H9 (cell line): ENCODE measurements around the gene KCTD6. TPM values are rescaled to one million over a fixed set of nuclear protein-coding genes. Genes with fewer than 3 reads are reported as not detected.

Source experiments
- DNase-seq: peaks from one replicate; pipeline ENCODE4 v3.0.0-alpha.2; 2017
- H2AFZ ChIP-seq: one replicate; pipeline ENCODE4 v1.6.1; 2013; ENCODE audit warnings: mild to moderate bottlenecking, low read length, control low read depth, moderate library complexity
- H2AK5ac ChIP-seq: 2 replicates; pipeline ENCODE4 v1.6.1; 2013; ENCODE audit warnings: low read length, control low read depth, mixed read lengths; ENCODE audit not compliant: insufficient read length
- H2BK120ac ChIP-seq: one replicate; pipeline ENCODE4 v1.6.1; 2013; ENCODE audit warnings: low read depth, mild to moderate bottlenecking, low read length, control low read depth, inconsistent platforms; ENCODE audit not compliant: poor library complexity, severe bottlenecking
- H2BK12ac ChIP-seq: 2 replicates; pipeline ENCODE4 v1.6.1; 2013; ENCODE audit warnings: low read length, control low read depth, mixed read lengths, low read depth; ENCODE audit not compliant: insufficient read length
- H2BK15ac ChIP-seq: 2 replicates; pipeline ENCODE4 v1.6.1; 2013; ENCODE audit warnings: low read depth, low read length, control low read depth
- H2BK20ac ChIP-seq: one replicate; pipeline ENCODE4 v1.6.1; 2013; ENCODE audit warnings: low read depth, mild to moderate bottlenecking, low read length, control low read depth, inconsistent platforms; ENCODE audit not compliant: poor library complexity, severe bottlenecking
- H2BK5ac ChIP-seq: 2 replicates; pipeline ENCODE4 v1.6.1; 2013; ENCODE audit warnings: low read length, control low read depth, mixed read lengths; ENCODE audit not compliant: insufficient read length
- H3K14ac ChIP-seq: 2 replicates; pipeline ENCODE4 v1.6.1; 2013; ENCODE audit warnings: low read length, control low read depth; ENCODE audit not compliant: insufficient read depth
- H3K18ac ChIP-seq: 2 replicates; pipeline ENCODE4 v1.6.1; 2013; ENCODE audit warnings: low read depth, mild to moderate bottlenecking, mixed read lengths, low read length, control low read depth; ENCODE audit not compliant: insufficient read length
- H3K23ac ChIP-seq: 2 replicates; pipeline ENCODE4 v1.6.1; 2013; ENCODE audit warnings: low read length, control low read depth, mixed read lengths, low read depth; ENCODE audit not compliant: insufficient read length
- H3K23me2 ChIP-seq: 2 replicates; pipeline ENCODE4 v1.6.1; 2013; ENCODE audit warnings: low read depth, mild to moderate bottlenecking, mixed read lengths, low read length, control low read depth; ENCODE audit not compliant: insufficient read length, poor library complexity, severe bottlenecking
- H3K27ac ChIP-seq: 2 replicates; pipeline ENCODE4 v1.5.1; 2013; ENCODE audit warnings: low read length, control low read depth, mixed read lengths, low read depth; ENCODE audit not compliant: insufficient read length
- H3K27me3 ChIP-seq: 2 replicates; pipeline ENCODE4 v1.6.1; 2013; ENCODE audit warnings: low read length, control low read depth, inconsistent platforms; ENCODE audit not compliant: insufficient read depth
- H3K4ac ChIP-seq: 2 replicates; pipeline ENCODE4 v1.6.1; 2013; ENCODE audit warnings: low read depth, mild to moderate bottlenecking, control low read depth, inconsistent platforms, low read length, moderate library complexity
- H3K4me1 ChIP-seq: 2 replicates; pipeline ENCODE4 v1.6.1; 2013; ENCODE audit warnings: low read length, control low read depth, inconsistent platforms; ENCODE audit not compliant: insufficient read depth
- H3K4me2 ChIP-seq: 2 replicates; pipeline ENCODE4 v1.6.1; 2013; ENCODE audit warnings: low read length, control low read depth, mixed read lengths; ENCODE audit not compliant: insufficient read length, insufficient read depth
- H3K56ac ChIP-seq: 2 replicates; pipeline ENCODE4 v1.6.1; 2013; ENCODE audit warnings: low read depth, mild to moderate bottlenecking, mixed read lengths, low read length, control low read depth; ENCODE audit not compliant: insufficient read length
- H3K79me1 ChIP-seq: 2 replicates; pipeline ENCODE4 v1.6.1; 2013; ENCODE audit warnings: low read depth, mild to moderate bottlenecking, moderate library complexity, low read length, control low read depth, inconsistent platforms; ENCODE audit not compliant: insufficient read depth, poor library complexity, severe bottlenecking
- H3K79me2 ChIP-seq: 2 replicates; pipeline ENCODE4 v1.6.1; 2013; ENCODE audit warnings: low read length, control low read depth, inconsistent platforms; ENCODE audit not compliant: insufficient read depth
- H3K9ac ChIP-seq: 2 replicates; pipeline ENCODE4 v1.6.1; 2013; ENCODE audit warnings: low read length, control low read depth, mixed read lengths; ENCODE audit not compliant: insufficient read length; ENCODE audit errors: extremely low read depth
- H3K9me3 ChIP-seq: one replicate; pipeline ENCODE4 v1.6.1; 2013; ENCODE audit warnings: low read depth, low read length, inconsistent platforms; ENCODE audit not compliant: control insufficient read depth
- H3T11ph ChIP-seq: one replicate; pipeline ENCODE4 v1.6.1; 2013; ENCODE audit warnings: mild to moderate bottlenecking, low read length, control low read depth, inconsistent platforms
- H4K20me1 ChIP-seq: one replicate; pipeline ENCODE4 v1.6.1; 2013; ENCODE audit not compliant: control insufficient read depth, insufficient read length, insufficient read depth
- H4K5ac ChIP-seq: 2 replicates; pipeline ENCODE4 v1.6.1; 2013; ENCODE audit warnings: low read depth, mild to moderate bottlenecking, mixed read lengths, low read length, control low read depth; ENCODE audit not compliant: insufficient read length
- H4K8ac ChIP-seq: replicated peaks from 2 replicates; pipeline ENCODE4 v1.6.1; 2013; ENCODE audit warnings: low read length, control low read depth, mixed read lengths, low read depth; ENCODE audit not compliant: insufficient read length
- H4K91ac ChIP-seq: 2 replicates; pipeline ENCODE4 v1.6.1; 2013; ENCODE audit warnings: low read depth, mild to moderate bottlenecking, moderate library complexity, mixed read lengths, low read length, control low read depth; ENCODE audit not compliant: insufficient read length
- H3K27ac Mint-ChIP-seq, 3 experiments: 2 replicates in 2 of 3; 3 replicates in 1 of 3; pipeline ENCODE4 v1.8.0; 2020 to 2021; ENCODE audit warnings: mixed read lengths in 3 of 3, mild to moderate bottlenecking in 1 of 3, moderate library complexity in 1 of 3
- H3K27me3 Mint-ChIP-seq: 2 replicates; pipeline ENCODE4 v1.8.0; 2021; ENCODE audit warnings: low read depth, mild to moderate bottlenecking, moderate library complexity, mixed read lengths
- H3K36me3 Mint-ChIP-seq, 3 experiments: 2 replicates in 2 of 3; 3 replicates in 1 of 3; pipeline ENCODE4 v1.8.0; 2020 to 2021; ENCODE audit warnings: low read depth in 3 of 3, mixed read lengths in 3 of 3; ENCODE audit not compliant: insufficient read depth in 1 of 3
- H3K4me1 Mint-ChIP-seq, 2 experiments: 2 replicates each; pipeline ENCODE4 v1.8.0; 2020; ENCODE audit warnings: mixed read lengths in 2 of 2
- H3K4me3 Mint-ChIP-seq, 2 experiments: 2 replicates in 1 of 2; 3 replicates in 1 of 2; pipeline ENCODE4 v1.8.0; 2020 to 2021; ENCODE audit warnings: mild to moderate bottlenecking in 2 of 2, mixed read lengths in 2 of 2, moderate library complexity in 1 of 2
- H3K9me3 Mint-ChIP-seq, 2 experiments: 2 replicates in 1 of 2; 3 replicates in 1 of 2; pipeline ENCODE4 v1.8.0; 2020; ENCODE audit warnings: mild to moderate bottlenecking in 2 of 2, mixed read lengths in 2 of 2, moderate library complexity in 1 of 2
- CTCF ChIP-seq: fragments of 200-600 bp; sonication (generic); conservative IDR thresholded peaks from 3 replicates; pipeline ENCODE4 v1.8.0; 2021; ENCODE audit warnings: antibody characterized with exemption, mild to moderate bottlenecking
- WGBS: extraction: QIAGEN DNeasy Blood & Tissue Kit; methylation state at CpG from one replicate; pipeline ENCODE4 v1.1.7; 2013; ENCODE audit warnings: missing lambda C conversion rate, low lambda C conversion rate, mixed read lengths; ENCODE audit not compliant: insufficient read length; ENCODE audit errors: extremely low coverage; 5-methylcytosine and 5-hydroxymethylcytosine counted together
- total RNA-seq: library from RNA; stranded (reverse); gene quantifications from 2 replicates; pipeline ENCODE4 v1.2.1, GENCODE V29; 2021

The KCTD6 gene
- total RNA-seq, 1 experiment from 2014 or later, result 14.2 TPM

- Histone ChIP-seq H4K20me1 (no peaks in the 10 kb centered on the region), H3K9me3 (no peaks in the 10 kb centered on the region), H4K8ac (no peak overlapping the region), H2BK15ac (no peak overlapping the region), H3K9ac (no peak overlapping the region), H3K27me3 (no peaks in the 10 kb centered on the region), H4K91ac (no peak overlapping the region), H2AK5ac (no peak overlapping the region), H3K14ac (no peak overlapping the region), H3K4me1 (no peaks in the 10 kb centered on the region), H4K5ac (no peak overlapping the region), H2BK12ac (no peak overlapping the region), H2AFZ (no peak overlapping the region), H3K4ac (no peak overlapping the region), H3K23ac (no peak overlapping the region), H3K27ac (no peak overlapping the region), H2BK20ac (no peak overlapping the region), H3K79me2 (no peaks in the 10 kb centered on the region), H3K56ac (no peak overlapping the region), H2BK120ac (no peak overlapping the region), H2BK5ac (no peak overlapping the region), H3T11ph (no peak overlapping the region), H3K4me2 (no peak overlapping the region), H3K18ac (no peak overlapping the region), H3K79me1 (no peaks in the 10 kb centered on the region), H3K23me2 (no peaks in the 10 kb centered on the region)
- Mint-ChIP-seq H3K4me1 (peaks cover 10 to 19% of the 10 kb centered on the region in 2 experiments), H3K4me3 (no peak overlapping the region), H3K36me3 (peaks cover 0 to 3% (median 0%) of the 10 kb centered on the region in 3 experiments; a peak in 3 of 7 replicates), H3K27me3 (peaks cover 17% of the 10 kb centered on the region), H3K27ac (no peak overlapping the region), H3K9me3 (peaks cover 0 to 9% of the 10 kb centered on the region in 2 experiments; a peak in 4 of 5 replicates)
- no CpG with 5 or more reads among the region's 8 CpGs for WGBS
- no peak for TF ChIP-seq CTCF
- no peak for DNase-seq
These were observed 8.8 kb upstream of the KCTD6 start for GRCh38 chr3:58482917-58483636.
